Activated gamma-delta T cell treated with anti-CD3 and anti-CD28 coated beads, Interleukin-2, amount 50 U/mL, for 16 hours (primary cell): Measurements from ENCODE around the gene CCR7.
A peak's percentile ranks its signal among the peaks of the same experiment; 100 is the strongest.

ENCODE experiments used
- DNase-seq: peaks from one replicate; pipeline ENCODE4 v3.0.0-alpha.2; 2020; ENCODE audit warnings: low read depth

The CCR7 gene, protein sequence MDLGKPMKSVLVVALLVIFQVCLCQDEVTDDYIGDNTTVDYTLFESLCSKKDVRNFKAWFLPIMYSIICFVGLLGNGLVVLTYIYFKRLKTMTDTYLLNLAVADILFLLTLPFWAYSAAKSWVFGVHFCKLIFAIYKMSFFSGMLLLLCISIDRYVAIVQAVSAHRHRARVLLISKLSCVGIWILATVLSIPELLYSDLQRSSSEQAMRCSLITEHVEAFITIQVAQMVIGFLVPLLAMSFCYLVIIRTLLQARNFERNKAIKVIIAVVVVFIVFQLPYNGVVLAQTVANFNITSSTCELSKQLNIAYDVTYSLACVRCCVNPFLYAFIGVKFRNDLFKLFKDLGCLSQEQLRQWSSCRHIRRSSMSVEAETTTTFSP

GRCh38 chr17:40564883-40565768, at the start of gene CCR7:
TSS of gene CCR7 (minus strand) at chr17:40565472. CDS start at chr17:40565409, 63 bp downstream.
- peak; percentile 76 for DNase-seq

DNA sequence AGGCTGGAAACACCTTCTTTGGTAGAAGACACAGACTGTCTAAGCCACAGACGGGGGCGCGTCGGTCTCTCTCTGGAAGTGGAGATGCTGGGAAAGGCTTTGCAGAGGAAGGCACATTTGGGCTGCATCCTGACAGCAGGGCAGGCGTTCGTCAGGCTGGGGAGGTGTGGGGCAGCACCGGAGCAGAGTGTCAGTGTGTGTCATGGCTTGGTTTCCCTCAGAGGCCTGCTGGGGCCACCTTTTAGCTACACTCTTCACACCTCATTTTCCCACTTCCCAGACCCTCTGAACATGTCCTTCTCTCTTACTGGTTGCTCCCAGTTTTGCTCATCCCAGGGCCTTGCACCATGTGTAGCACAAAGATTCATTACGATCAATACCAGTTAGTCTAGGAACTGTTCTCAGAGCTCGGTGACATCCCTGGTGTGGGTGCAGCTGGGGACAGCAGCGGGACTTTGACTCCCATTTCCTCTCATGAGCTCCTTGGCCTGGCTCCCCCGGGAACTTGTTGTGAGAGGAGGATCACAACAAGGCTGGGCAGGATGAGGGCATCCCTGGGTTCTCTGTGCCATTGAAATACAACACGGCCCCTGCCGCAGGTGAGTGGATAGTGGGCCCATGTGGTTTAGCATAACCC, 49.3 kb upstream of the CCR7 start:
- no peak for DNase-seq

GRCh38 chr17:40613467-40614154, 48.3 kb upstream of the CCR7 start:
- DNase-seq: no peak

GRCh38 chr17:40612599-40613244, 47.5 kb upstream of the CCR7 start:
- DNase-seq: no peak

- DNase-seq: no peak
Measured at GRCh38 chr17:40611840-40612474, 46.7 kb upstream of the CCR7 start.

- DNase-seq: no peak
Measured at GRCh38 chr17:40610359-40610758, 45.1 kb upstream of the CCR7 start.

DNA sequence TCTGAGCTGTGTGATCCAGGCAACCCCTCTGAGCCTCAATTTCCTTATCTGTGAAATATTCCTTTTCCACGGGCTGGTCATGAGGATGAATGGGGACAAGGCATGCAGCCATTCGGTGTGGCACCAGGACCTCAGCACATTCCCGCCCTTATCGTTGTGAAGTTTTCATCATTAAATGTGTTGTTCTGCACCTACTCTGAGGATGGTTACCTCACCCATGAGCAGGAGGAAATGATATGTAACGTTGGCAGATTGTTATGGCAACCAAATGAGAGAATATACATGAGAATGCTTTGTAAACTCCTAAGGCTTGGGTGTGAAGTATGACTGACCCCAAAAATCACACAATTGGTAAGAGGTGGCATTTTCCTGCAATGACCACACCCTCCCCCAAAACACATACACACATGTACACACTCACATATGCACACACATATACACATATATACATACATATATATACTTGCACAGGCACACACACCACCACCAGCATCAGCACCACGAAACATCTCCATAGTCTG, 42.8 kb upstream of the CCR7 start:
- no peak for DNase-seq

GRCh38 chr17:40607641-40608040, 42.4 kb upstream of the CCR7 start:
- DNase-seq: no peak

DNA sequence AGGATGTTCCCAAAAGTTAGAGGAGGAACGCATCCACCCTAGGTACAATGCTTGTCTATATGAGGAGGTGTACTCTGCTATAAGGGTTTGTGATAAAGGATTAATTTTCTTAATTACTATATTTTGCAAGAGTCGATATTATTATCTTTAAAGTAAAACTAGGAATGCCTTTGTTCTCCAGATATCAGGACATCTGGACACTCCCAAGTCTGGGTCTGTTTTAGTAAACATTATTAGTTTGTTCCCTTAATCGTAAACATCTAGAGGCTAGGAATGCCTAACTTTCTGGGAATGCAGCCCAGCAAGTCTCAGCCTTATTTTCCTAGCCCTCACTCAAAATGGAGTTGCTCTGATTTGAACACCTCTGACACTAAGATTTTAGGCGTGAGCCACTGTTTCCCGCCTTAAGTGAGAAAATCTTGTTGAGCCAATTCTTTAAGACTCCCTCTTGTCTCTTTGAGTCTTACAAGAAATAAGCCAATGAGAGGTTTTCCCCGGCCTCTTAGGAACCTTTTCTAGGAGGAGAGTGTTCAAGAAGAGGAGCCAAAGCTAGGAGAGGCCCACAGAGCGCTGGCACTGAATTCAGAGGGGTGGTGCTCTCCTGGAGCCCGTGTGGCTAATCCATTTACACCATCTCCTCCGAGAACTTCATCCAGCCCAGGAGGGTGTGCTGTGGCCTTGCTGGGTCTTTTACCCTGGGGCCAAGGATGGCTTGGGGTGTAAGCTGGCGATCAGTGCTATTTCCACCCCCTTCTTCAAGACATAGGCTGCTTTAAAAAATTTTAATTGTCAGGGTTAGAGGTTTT, 41.5 kb upstream of the CCR7 start:
- DNase-seq: no peak

DNA sequence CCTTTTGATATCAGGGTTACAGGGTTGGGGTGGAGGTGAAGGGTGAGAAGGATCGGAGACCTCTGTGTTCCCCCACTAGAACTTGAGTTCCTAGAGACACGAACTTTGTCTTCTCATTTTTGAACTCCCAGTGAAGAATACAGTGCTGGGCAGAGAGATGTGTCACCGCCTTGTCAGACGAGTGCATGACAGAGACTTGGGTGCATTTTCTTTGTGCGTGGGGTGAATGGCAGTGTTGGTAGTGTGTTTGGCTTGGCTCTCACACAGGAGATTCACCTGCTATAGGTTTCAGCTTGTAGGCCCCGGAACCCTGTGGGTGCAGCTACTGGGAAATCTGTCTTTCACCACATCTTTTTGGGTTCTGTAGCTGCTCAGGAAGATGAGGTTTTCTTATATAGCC, 40.0 kb upstream of the CCR7 start:
- peak; percentile 52 for DNase-seq

DNA sequence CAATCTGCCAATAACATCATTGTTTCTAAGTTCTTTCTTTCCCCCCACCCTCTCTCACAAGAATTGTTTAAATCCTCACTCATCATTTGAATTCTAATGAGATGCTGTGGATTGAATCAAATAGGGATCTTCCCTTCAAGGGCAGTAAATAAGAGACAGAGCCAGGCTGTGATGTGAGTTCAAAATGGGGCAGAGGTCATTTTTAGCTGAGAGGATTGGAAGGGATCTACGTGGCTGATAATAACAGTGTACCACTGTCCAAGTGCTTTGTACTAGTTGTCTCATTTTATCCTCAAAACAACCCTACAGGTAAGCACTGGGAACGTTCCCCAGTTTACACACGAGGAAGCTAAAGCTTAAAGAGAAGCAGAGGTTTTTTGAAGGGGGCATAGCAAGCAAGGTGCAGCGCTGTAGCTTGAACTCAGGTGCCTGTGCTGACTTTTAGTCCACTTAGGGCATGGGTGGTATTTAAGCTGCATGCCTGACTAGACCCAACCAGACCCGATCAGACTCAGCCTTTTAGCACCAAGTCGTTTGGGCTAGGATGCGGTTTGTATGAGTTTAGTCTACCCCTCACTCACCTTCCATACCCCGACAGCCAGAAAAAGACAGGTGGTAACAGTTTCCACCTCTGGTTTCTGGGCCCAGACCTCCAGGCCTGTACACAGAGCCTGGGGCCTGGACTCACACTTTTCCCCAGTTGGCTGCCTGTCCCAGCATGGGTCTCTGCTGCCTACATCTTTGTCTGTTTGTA, 39.2 kb upstream of the CCR7 start:
- no peak for DNase-seq

GRCh38 chr17:40602445-40603443, 37.5 kb upstream of the CCR7 start:
- peak; percentile 42 for DNase-seq

- no peak for DNase-seq
Measured at GRCh38 chr17:40600486-40601046, 35.3 kb upstream of the CCR7 start.

DNA sequence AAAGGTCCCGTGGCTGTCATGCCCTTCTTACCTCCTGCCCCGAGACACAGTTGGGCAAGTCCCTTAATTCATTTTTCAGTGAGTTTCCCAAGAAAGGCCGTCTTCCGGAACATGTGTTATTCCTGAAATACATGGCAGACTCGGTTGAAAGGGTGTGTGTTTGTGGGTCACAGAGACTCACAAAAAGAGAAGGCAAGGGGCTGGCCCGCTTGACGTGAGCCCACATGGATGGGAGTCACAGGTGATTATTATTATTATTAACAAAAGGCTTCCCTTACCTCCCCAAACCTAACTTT, 34.1 kb upstream of the CCR7 start:
- DNase-seq: no peak

DNA sequence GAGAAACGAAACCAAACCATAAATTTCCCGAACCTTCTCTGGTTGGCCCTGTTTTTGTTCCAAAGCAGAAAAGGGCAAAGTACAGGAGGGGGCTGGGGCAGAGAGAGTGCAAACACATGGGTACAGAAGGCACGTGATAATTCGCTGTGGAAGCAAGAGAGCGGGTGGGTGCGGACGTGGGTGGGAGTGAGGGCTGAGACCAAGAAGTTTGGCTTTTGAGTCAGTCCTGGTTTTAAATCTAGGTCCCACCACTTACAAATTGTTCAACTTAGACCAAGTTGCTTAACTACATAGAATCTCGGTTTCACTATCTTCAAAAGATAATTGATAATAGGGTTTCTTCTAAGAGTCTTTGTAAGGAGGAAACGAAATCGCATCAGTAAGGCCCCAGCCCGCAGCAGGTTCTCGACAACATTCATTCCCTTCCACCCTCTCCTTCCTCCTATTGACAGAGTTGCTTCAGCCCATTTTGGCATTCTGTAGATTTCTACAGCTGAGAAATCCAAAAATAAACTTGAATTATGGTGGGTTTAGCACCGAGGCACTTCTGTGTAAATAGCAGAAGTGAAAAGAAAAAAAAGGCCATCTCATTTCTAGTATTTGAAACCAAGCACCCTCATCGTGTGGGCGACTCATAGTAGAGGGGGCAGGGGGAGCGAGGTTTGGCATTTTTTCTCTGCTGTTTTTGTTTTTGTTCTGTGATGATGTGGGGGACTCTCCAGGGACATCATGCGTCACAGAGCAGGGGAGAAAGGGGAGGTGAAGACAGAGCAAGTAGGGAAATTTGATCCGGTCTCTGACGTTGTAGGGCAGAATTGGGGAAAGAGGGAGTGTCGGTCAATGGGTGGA, 33.6 kb upstream of the CCR7 start:
- peak; percentile 60 for DNase-seq

DNA sequence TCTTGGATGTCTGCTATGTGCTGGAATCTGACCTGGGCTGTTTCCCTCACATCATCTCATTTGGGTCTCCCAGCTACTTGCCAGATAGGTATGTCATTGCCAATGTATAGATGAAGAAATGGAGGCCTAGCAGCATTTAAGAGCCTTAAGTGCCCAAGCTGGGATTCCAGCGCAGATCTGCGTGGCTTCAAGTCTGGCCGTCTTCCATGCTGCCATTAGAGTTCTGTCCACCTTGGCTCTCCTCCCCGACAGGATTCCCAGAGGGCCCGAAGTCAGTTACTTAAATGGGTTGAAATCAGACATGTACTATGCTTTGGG, 33.0 kb upstream of the CCR7 start:
- no peak for DNase-seq
